ENCODE results near the gene MMP25. TPM values are rescaled to one million over a fixed set of nuclear protein-coding genes. Genes with fewer than 3 reads are reported as not detected.
A peak's percentile ranks its signal among the peaks of the same experiment; 100 is the strongest.

Gene MMP25
- total RNA-seq, 2 experiments from 2014 or later = 0.63 to 5.6 TPM

DNA sequence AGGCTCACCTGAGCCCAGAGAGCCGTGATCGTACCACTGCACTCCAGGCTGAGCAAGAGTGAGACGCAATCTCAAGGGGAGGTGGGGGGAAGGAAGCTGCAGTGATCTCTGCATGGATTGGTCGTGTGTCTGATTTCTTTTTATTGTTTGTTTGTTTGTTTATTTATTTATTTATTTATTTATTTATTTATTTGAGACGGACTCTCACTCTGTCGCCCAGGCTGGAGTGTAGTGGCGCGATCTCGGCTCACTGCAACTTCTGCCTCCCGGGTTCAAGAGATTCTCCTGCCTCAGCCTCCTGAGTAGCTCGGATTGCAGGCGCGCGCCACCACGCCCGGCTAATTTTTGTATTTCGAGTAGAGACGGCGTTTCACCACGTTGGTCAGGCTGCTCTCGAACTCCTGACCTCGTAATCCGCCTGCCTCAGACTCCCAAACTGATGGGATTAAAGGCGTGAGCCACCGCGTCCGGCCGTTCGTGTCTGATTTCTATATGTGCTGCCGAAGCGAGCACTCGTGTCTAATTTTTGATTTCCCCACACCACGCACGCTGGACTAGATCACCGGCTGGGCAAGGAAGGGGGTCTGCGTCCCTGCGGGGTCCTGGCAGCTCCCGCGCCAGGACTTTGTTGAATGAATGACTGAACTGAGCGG, 26.6 kb upstream of the MMP25 start:
- Histone ChIP-seq H2AFZ (ENCODE audit: low read length) (peak overlapping the region; percentile 69; the same call in 1 of the 2 replicates), H3K4me3 (ENCODE audit: low read depth, low read length, poor library complexity, severe bottlenecking) (peak overlapping the region; percentile 68)

DNA sequence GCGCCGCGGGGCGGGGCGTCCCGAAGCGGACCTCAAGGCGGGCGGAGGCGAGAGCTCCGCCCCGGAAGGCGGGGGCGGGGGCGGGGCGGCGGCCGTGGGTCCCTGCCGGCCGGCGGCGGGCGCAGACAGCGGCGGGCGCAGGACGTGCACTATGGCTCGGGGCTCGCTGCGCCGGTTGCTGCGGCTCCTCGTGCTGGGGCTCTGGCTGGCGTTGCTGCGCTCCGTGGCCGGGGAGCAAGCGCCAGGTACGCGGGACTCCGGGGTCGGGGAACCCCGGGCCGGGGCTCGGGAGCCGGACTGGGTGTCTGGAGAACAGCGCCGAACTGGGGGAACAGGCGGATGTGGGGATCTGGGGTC, 26.1 kb upstream of the MMP25 start, which contains the start of gene TNFRSF12A:
Gene TNFRSF12A, plus strand, starts transcription at position 122 of the 357 bp plus-strand sequence. Its CDS starts 30 bp downstream, at position 152.
- intact Hi-C loops (cut with micrococcal nuclease; ENCODE audit: unreplicated experiment) = loop anchor here (2.0 kb wide), 1 partner anchor 17 kb away; no protein-coding TSS in a partner anchor
- Histone ChIP-seq H3K27ac (ENCODE audit: low read depth, low read length, poor library complexity, severe bottlenecking) (no peak within 1 kb of the TSS), H2AFZ (ENCODE audit: low read length) (peak within 1 kb of the TSS; percentile 69; the same call in 1 of the 2 replicates)

More for the DNA sequence above, 26.6 kb upstream of the MMP25 start:
- Histone ChIP-seq H3K4me1 (ENCODE audit: insufficient read depth, low read length, poor library complexity, severe bottlenecking) (peaks cover 39% of the 10 kb centered on the region), H3K9me2 (ENCODE audit: insufficient read depth, low read length) (no peaks in the 10 kb centered on the region), H4K20me1 (ENCODE audit: insufficient read depth, low read length) (no peaks in the 10 kb centered on the region), H3K4me2 (ENCODE audit: low read length) (peak overlapping the region; percentile 86), H3K36me3 (ENCODE audit: insufficient read depth, low read length) (no peaks in the 10 kb centered on the region), H3K79me2 (ENCODE audit: insufficient read depth, low read depth, low read length) (no peaks in the 10 kb centered on the region), H3K27ac (ENCODE audit: low read depth, low read length, poor library complexity, severe bottlenecking) (no peak overlapping the region), H3K9me3 (ENCODE audit: low read length) (no peaks in the 10 kb centered on the region)
- no TSS peak for BruUV-seq (replicated peaks)
- ChIA-PET POLR2A (interaction anchor here (1.0 to 1.7 kb wide), 3 partner anchors 8 to 12 kb away, joined by 3 to 7 read pairs (median 3); no protein-coding TSS in a partner anchor), CTCF (ENCODE audit: unreplicated experiment) (interaction anchor here (0.6 kb wide), 1 partner anchor 106 kb away, joined by 3 read pairs; no protein-coding TSS in a partner anchor)
- DNase-seq (ENCODE audit: low spot score) = no peak
- TF ChIP-seq EZH2phosphoT487 (IDR thresholded peaks at IDR 0.05; ENCODE audit: borderline replicate concordance, low read depth, low read length) = no peak
- no peak for TF ChIP-seq CTCF (conservative IDR thresholded peaks at IDR 0.05; ENCODE audit: low read length)
- intact Hi-C loops (cut with micrococcal nuclease; ENCODE audit: unreplicated experiment) = loop anchor here (2.0 kb wide), 1 partner anchor 17 kb away; no protein-coding TSS in a partner anchor

More for the DNA sequence above, 26.1 kb upstream of the MMP25 start, which contains the start of gene TNFRSF12A:
- POLR2A ChIA-PET = interaction anchor here (1.0 to 1.7 kb wide), 2 partner anchors 10 to 13 kb away, joined by 3 to 7 read pairs; no protein-coding TSS in a partner anchor
- Histone ChIP-seq H4K20me1 (ENCODE audit: insufficient read depth, low read length) (no peaks in the 10 kb centered on the region), H3K4me1 (ENCODE audit: insufficient read depth, low read length, poor library complexity, severe bottlenecking) (peaks cover 39% of the 10 kb centered on the region), H3K4me3 (ENCODE audit: low read depth, low read length, poor library complexity, severe bottlenecking) (peak within 1 kb of the TSS; percentile 68), H3K9me2 (ENCODE audit: insufficient read depth, low read length) (no peaks in the 10 kb centered on the region), H3K79me2 (ENCODE audit: insufficient read depth, low read depth, low read length) (no peaks in the 10 kb centered on the region), H3K36me3 (ENCODE audit: insufficient read depth, low read length) (no peaks in the 10 kb centered on the region), H3K4me2 (ENCODE audit: low read length) (peak within 1 kb of the TSS; percentile 86), H3K9me3 (ENCODE audit: low read length) (no peaks in the 10 kb centered on the region)
- no peak for TF ChIP-seq EZH2phosphoT487 (IDR thresholded peaks at IDR 0.05; ENCODE audit: borderline replicate concordance, low read depth, low read length)
- TF ChIP-seq CTCF (conservative IDR thresholded peaks at IDR 0.05; ENCODE audit: low read length) = peak; percentile 34; the same call in 1 of the 2 replicates
- peak; percentile 84 for DNase-seq (ENCODE audit: low spot score)
- no TSS peak for BruUV-seq (replicated peaks)
- CTCF ChIA-PET (ENCODE audit: unreplicated experiment) = interaction anchor here (0.6 kb wide), 1 partner anchor 106 kb away, joined by 3 read pairs; no protein-coding TSS in a partner anchor

All from OCI-LY7 (cell line).